GM12874 (cell line): Measurements from ENCODE around the gene SLC16A13.
A peak's percentile ranks its signal among the peaks of the same experiment; 100 is the strongest.

Experiments
- TF ChIP-seq, protein P1 (sequence below): IDR thresholded peaks from 2 replicates; pipeline ENCODE4 v1.5.1; 2011; ENCODE audit warnings: low read depth, mild to moderate bottlenecking, control low read depth, low read length, moderate library complexity; ENCODE audit not compliant: insufficient read depth

Gene SLC16A13

GRCh38 chr17:7005716-7006115, 30.1 kb upstream of the SLC16A13 start:
- TF ChIP-seq, protein P1, sequence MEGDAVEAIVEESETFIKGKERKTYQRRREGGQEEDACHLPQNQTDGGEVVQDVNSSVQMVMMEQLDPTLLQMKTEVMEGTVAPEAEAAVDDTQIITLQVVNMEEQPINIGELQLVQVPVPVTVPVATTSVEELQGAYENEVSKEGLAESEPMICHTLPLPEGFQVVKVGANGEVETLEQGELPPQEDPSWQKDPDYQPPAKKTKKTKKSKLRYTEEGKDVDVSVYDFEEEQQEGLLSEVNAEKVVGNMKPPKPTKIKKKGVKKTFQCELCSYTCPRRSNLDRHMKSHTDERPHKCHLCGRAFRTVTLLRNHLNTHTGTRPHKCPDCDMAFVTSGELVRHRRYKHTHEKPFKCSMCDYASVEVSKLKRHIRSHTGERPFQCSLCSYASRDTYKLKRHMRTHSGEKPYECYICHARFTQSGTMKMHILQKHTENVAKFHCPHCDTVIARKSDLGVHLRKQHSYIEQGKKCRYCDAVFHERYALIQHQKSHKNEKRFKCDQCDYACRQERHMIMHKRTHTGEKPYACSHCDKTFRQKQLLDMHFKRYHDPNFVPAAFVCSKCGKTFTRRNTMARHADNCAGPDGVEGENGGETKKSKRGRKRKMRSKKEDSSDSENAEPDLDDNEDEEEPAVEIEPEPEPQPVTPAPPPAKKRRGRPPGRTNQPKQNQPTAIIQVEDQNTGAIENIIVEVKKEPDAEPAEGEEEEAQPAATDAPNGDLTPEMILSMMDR, result no peak

DNA sequence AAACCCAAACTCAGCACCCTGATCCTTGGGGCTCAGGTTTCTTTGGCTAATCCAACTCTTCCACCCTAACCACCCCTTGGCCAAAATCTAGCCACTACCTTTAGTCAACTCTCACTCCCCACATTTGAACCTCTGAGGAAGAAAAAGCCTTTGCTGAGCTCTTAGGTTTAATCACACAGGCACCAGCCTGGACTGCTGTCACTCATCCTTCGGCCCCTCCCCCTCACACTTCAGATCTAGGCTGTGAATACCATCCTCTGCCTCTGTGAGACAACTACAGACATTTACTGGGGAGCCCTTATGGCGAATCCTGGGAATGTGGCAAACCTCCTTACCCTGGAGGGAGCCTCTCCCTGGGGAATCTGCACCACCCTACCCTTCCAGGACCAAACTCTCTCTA, 28.7 kb upstream of the SLC16A13 start:
- TF ChIP-seq, protein P1, result no peak

DNA sequence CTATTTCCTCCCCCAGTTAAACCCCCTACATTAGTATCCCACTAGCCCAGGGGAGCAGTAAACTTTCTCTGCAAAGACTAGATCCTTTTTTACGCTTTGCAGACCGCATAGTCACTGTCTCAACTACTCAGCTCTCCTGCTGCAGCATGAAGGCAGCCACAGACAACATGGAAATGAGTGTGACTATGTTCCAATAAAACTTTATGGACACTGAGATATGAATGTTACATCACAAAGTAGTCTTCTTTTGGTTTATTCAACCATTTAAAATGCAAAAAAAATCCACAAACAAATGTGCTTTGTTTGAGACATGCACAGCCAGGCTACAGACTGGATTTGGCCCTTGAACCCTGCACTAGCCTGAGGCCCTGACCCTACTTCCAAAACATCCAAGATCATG, 25.3 kb upstream of the SLC16A13 start:
- TF ChIP-seq, protein P1, result no peak

GRCh38 chr17:7011415-7011814, 24.4 kb upstream of the SLC16A13 start:
- TF ChIP-seq, protein P1, result no peak

GRCh38 chr17:7011942-7012254, 23.9 kb upstream of the SLC16A13 start:
- TF ChIP-seq, protein P1, result no peak

DNA sequence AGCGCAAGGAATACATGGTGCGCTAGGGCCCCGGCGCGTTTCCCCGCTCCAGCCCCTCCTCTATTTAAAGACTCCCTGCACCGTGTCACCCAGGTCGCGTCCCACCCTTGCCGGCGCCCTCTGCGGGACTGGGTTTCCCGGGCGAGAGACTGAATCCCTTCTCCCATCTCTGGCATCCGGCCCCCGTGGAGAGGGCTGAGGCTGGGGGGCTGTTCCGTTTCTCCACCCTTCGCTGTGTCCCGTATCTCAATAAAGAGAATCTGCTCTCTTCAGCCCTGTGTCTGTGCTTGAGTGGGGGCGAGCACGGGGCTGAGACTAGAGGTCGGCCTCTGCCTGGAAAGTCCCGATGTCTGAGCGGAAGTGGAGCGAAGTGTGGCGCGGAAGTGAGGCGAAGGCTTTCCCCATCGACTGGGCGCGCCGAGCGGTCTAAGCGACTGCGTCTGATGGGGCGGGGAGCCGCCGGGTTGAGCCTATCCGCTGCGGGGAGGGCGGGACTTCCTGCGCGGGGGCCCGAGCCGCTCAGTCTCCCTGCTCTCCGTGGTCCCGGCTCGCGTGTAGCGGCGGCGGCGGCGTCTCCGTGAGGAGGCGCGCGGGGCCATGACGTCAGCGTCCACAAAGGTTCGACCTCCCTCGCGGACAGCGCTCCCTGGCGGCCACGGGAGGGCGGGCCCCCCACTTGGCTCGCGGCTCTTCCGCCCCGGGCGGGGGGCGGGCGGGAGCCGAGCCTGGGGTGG, 21.4 kb upstream of the SLC16A13 start:
- TF ChIP-seq, protein P1, result peak; percentile 80

DNA sequence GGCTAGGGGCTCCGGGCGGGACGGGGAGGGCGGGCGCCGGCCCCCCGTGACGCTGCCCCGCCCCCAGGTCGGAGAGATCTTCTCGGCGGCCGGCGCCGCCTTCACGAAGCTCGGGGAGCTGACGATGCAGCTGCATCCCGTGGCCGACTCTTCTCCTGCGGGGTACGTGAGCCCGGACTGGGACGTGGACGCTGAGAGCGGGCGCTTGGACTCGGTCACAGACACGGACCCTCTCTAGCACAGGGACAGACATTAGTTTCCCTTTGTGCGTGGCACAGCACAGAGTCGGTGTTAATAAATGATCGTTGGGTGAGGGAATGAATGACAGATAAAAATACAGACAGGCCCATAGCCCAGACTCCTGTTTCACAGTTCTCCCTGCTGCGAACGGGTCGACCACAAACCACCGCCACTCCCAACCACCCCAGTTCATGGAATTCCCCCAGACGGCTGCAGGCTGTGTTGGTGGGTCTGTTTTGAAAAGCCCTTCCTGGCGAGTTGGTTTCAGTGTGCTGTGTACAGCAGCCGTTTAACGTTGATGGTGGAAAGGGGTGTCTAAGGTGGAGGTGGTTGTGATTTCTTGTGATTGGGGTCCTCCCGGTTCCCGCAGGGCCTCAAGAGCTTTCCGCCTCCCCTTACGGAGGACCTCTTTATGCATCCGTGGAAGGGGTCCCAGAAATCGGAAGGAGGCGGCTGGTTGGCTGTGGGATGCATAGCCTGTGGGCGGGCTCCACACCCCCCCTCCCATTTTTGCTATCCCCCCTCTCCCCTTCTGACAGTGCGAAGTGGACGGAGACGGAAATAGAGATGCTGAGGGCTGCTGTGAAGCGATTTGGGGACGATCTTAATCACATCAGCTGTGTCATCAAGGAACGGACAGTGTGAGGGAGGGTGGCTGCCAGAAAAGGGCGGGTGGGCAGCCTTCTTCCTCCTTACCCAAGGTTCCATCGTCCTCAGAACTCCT, 20.5 kb upstream of the SLC16A13 start:
- TF ChIP-seq, protein P1, result no peak
